Neural progenitor cell (in vitro differentiated cells): ENCODE results near the gene TMEM221.

Experiments
- EZH2 ChIP-seq: fragments of 200-600 bp; sonication (generic); IDR thresholded peaks from 2 replicates; pipeline ENCODE4 v1.6.1; 2017; ENCODE audit warnings: antibody characterized with exemption, mild to moderate bottlenecking, moderate library complexity
- EZH2phosphoT487 ChIP-seq: fragments of 200-600 bp; sonication (generic); IDR thresholded peaks from 2 replicates; pipeline ENCODE4 v1.6.1; 2017; ENCODE audit warnings: antibody characterized with exemption
- TF ChIP-seq, protein P1 (sequence below): fragments of 200-600 bp; sonication (generic); IDR thresholded peaks from 2 replicates; pipeline ENCODE4 v1.5.1; 2017; ENCODE audit warnings: antibody characterized with exemption, mild to moderate bottlenecking

DNA sequence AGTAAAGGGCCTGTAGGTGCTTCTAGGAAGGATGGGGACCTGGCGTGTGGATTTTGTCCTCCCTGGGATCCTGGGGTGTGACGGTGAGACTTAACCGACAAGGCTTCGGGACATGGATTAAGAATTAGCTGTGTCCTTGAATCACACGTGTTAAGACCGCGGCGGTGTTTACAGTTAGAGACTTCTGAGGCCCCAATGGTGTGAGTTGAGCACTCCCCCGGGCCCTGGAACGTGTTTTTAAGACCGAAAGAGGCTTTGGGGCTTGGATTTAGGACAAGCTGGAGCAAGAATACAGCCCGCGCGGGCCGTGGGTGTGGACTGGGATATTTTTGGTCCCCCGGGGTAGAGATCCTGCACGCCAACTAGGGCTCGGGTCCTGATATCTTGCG lies 20.6 kb upstream of the TMEM221 start:
- TF ChIP-seq, protein P1, sequence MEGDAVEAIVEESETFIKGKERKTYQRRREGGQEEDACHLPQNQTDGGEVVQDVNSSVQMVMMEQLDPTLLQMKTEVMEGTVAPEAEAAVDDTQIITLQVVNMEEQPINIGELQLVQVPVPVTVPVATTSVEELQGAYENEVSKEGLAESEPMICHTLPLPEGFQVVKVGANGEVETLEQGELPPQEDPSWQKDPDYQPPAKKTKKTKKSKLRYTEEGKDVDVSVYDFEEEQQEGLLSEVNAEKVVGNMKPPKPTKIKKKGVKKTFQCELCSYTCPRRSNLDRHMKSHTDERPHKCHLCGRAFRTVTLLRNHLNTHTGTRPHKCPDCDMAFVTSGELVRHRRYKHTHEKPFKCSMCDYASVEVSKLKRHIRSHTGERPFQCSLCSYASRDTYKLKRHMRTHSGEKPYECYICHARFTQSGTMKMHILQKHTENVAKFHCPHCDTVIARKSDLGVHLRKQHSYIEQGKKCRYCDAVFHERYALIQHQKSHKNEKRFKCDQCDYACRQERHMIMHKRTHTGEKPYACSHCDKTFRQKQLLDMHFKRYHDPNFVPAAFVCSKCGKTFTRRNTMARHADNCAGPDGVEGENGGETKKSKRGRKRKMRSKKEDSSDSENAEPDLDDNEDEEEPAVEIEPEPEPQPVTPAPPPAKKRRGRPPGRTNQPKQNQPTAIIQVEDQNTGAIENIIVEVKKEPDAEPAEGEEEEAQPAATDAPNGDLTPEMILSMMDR = no peak
- TF ChIP-seq EZH2 = no peak
- TF ChIP-seq EZH2phosphoT487 = no peak
